H1 (cell line): ENCODE data around the gene DIP2C. TPM values are rescaled to one million over a fixed set of nuclear protein-coding genes. Genes with fewer than 3 reads are reported as not detected.

Experiments used
- BCL11A ChIP-seq, 2 experiments: IDR thresholded peaks; one replicate each; pipeline ENCODE4 v1.6.1; 2011; ENCODE audit warnings: low read depth in 2 of 2, low read length in 2 of 2, mild to moderate bottlenecking in 2 of 2
- CBX5 ChIP-seq: fragments of 300-800, 300-1000 bp; sonication (generic); IDR thresholded peaks from 2 replicates; pipeline ENCODE4 v1.7.1; 2016; ENCODE audit warnings: antibody characterized with exemption, low read length, low read depth
- JUN ChIP-seq: IDR thresholded peaks from 2 replicates; pipeline ENCODE4 v1.6.1; 2011; ENCODE audit warnings: low read depth, mild to moderate bottlenecking, improper control_type of control experiment, low read length
- NANOG ChIP-seq: IDR thresholded peaks from 2 replicates; pipeline ENCODE4 v1.6.1; 2011; ENCODE audit warnings: low read length, low read depth, mild to moderate bottlenecking, inconsistent platforms; ENCODE audit not compliant: insufficient read depth, poor library complexity, severe bottlenecking
- SIN3A ChIP-seq, 2 experiments: IDR thresholded peaks in 1 of 2; conservative IDR thresholded peaks in 1 of 2; 2 replicates each; pipeline ENCODE4 v1.6.1; 2011 to 2012; ENCODE audit warnings: low read length in 2 of 2, improper control_type of control experiment in 1 of 2, low read depth in 1 of 2, mild to moderate bottlenecking in 1 of 2
- SP2 ChIP-seq: IDR thresholded peaks from 2 replicates; pipeline ENCODE4 v1.6.1; 2012; ENCODE audit warnings: mild to moderate bottlenecking, low read length, inconsistent platforms
- polyA plus RNA-seq, 7 experiments: library from polyadenylated mRNA; depleted of rRNA in 3 of 7; stranded (reverse) in 5 of 7; unstranded in 2 of 7; fragments of >200 nt in 5 of 7; fragments of 200-250 nt in 2 of 7; gene quantifications; 1 replicate in 5 of 7; 2 replicates in 1 of 7; 4 replicates in 1 of 7; pipeline versions ENCODE4 v1.2.1 to v1.2.3, GENCODE V29; 2011 to 2013; ENCODE audit warnings: missing spikeins in 2 of 7, mixed read lengths in 2 of 7
- total RNA-seq: library from RNA; stranded (reverse); fragmentation: NEBNext Ultra II Directional; extraction: Animal tissue kit (Norgen Biotek cat#: 25700); gene quantifications from 2 replicates; pipeline ENCODE4 v1.2.1, GENCODE V29; 2021

Gene DIP2C
- total and polyA plus RNA-seq, 2 of the 8 experiments (the other 6 are each of a cell fraction or from before 2014, with no cell fraction given), result 3.8 to 9.3 TPM

DNA sequence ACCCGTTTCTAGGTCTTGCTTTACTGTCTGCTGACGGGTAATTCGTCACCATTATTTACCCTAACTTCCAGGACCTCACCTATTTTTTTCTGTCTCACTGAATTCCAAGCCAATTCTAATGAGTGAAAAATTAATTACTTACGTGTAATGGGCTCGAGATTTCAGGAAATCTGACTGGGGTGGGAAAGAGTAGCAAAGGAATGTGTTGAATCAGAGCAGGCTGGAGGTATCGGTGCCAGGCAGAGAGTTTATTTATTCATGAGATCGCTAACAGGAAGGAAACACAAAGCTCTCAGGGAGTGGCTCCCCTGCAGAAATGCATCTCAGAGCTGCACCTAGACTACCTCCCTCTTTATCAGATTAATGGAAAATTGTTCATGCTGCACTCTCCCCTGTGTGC, 4.0 kb upstream of the DIP2C start (continued):
- TF ChIP-seq NANOG (no peak), SP2 (no peak), BCL11A (IDR thresholded peaks at IDR 0.05; ENCODE audit: low read depth in 2 of 2, low read length in 2 of 2) (no peak), CBX5 (no peak), JUN (no peak), SIN3A (conservative IDR thresholded peaks at IDR 0.05 in 1 of 2, IDR thresholded peaks at IDR 0.05 in 1 of 2; ENCODE audit: low read depth in 1 of 2, low read length in 2 of 2) (no peak)
